HEK293T (cell line): Measurements from ENCODE around the gene BCAR1.

Source experiments
- CTCF ChIA-PET: fragments of 350-600 bp; formaldehyde crosslinking; extraction: SDS; loops from one replicate; lab custom pipeline; 2021; ENCODE audit warnings: antibody characterized with exemption, inconsistent platforms; lab: Yijun Ruan, JAX
- POLR2A ChIA-PET: fragments of 350-600 bp; formaldehyde crosslinking; extraction: SDS; loops from one replicate; lab custom pipeline; 2020; ENCODE audit warnings: antibody characterized with exemption, inconsistent platforms; lab: Yijun Ruan, JAX
- DNase-seq: peaks from one replicate; pipeline ENCODE4 v3.0.0; 2012; ENCODE audit warnings: mixed read lengths; ENCODE audit errors: extremely low spot score
- ARNT ChIP-seq: fragments of 450-650 bp; IDR thresholded peaks from 2 replicates; pipeline ENCODE4 v1.6.1; 2017; ENCODE audit warnings: mild to moderate bottlenecking
- BHLHE40 ChIP-seq: fragments of 450-650 bp; IDR thresholded peaks from 2 replicates; pipeline ENCODE4 v1.6.1; 2016; ENCODE audit warnings: mild to moderate bottlenecking, moderate library complexity, borderline replicate concordance
- CTBP1 ChIP-seq: fragments of 450-650 bp; IDR thresholded peaks from 2 replicates; pipeline ENCODE4 v1.6.1; 2016; ENCODE audit warnings: borderline replicate concordance
- ELF4 ChIP-seq: fragments of 450-650 bp; IDR thresholded peaks from 2 replicates; pipeline ENCODE4 v1.6.1; 2017; ENCODE audit warnings: antibody characterized with exemption
- FOXA1 ChIP-seq: fragments of 450-650 bp; IDR thresholded peaks from 2 replicates; pipeline ENCODE4 v1.6.1; 2016; ENCODE audit warnings: mild to moderate bottlenecking
- FOXK2 ChIP-seq: fragments of 450-650 bp; IDR thresholded peaks from 2 replicates; pipeline ENCODE4 v1.6.1; 2016; ENCODE audit warnings: mild to moderate bottlenecking
- FOXM1 ChIP-seq: fragments of 450-650 bp; IDR thresholded peaks from 2 replicates; pipeline ENCODE4 v1.6.1; 2017; ENCODE audit warnings: mild to moderate bottlenecking, borderline replicate concordance
- HDGF ChIP-seq: fragments of 450-650 bp; IDR thresholded peaks from 2 replicates; pipeline ENCODE4 v1.6.1; 2017; ENCODE audit warnings: antibody characterized with exemption, borderline replicate concordance
- L3MBTL2 ChIP-seq: fragments of 450-650 bp; conservative IDR thresholded peaks from 2 replicates; pipeline ENCODE4 v1.6.1; 2016; ENCODE audit warnings: mild to moderate bottlenecking
- LEF1 ChIP-seq: fragments of 450-650 bp; IDR thresholded peaks from 2 replicates; pipeline ENCODE4 v1.6.1; 2017; ENCODE audit warnings: mild to moderate bottlenecking, borderline replicate concordance
- NFRKB ChIP-seq: fragments of 450-650 bp; IDR thresholded peaks from 2 replicates; pipeline ENCODE4 v1.6.1; 2016; ENCODE audit warnings: mild to moderate bottlenecking, moderate library complexity
- PKNOX1 ChIP-seq: fragments of 450-650 bp; IDR thresholded peaks from 2 replicates; pipeline ENCODE4 v1.6.1; 2016
- SP1 ChIP-seq: fragments of 450-650 bp; IDR thresholded peaks from 2 replicates; pipeline ENCODE4 v1.6.1; 2017
- SUZ12 ChIP-seq: fragments of 450-650 bp; IDR thresholded peaks from 2 replicates; pipeline ENCODE4 v1.6.1; 2016; ENCODE audit warnings: mild to moderate bottlenecking
- TARDBP ChIP-seq: fragments of 450-650 bp; IDR thresholded peaks from 2 replicates; pipeline ENCODE4 v1.6.1; 2016
- ZNF384 ChIP-seq: fragments of 450-650 bp; IDR thresholded peaks from 2 replicates; pipeline ENCODE4 v1.6.1; 2016

BCAR1 gene

GRCh38 chr16:75248142-75248535, 3.3 kb downstream of the BCAR1 start:
- TF ChIP-seq BHLHE40 = no peak
- no peak for TF ChIP-seq L3MBTL2
- no peak for TF ChIP-seq NFRKB
- no peak for TF ChIP-seq SP1
- TF ChIP-seq TARDBP = no peak
- no peak for TF ChIP-seq ELF4
- no peak for TF ChIP-seq CTBP1
- no peak for TF ChIP-seq FOXM1
- no peak for TF ChIP-seq PKNOX1
- TF ChIP-seq ARNT = no peak
- TF ChIP-seq ZNF384 = no peak
- ChIA-PET POLR2A (no interaction called here), CTCF (interaction anchor here (1.5 kb wide), 1 partner anchor 14 kb away, joined by 3 read pairs; no protein-coding TSS in a partner anchor)
- DNase-seq = no peak

- CTCF ChIA-PET = interaction anchor here (0.5 to 1.5 kb wide), 2 partner anchors 13 to 182 kb away, joined by 3 read pairs; no protein-coding TSS in a partner anchor
- TF ChIP-seq SUZ12 (no peak), ZNF384 (no peak), FOXM1 (no peak), BHLHE40 (no peak), FOXK2 (no peak), PKNOX1 (no peak), LEF1 (no peak), FOXA1 (no peak), ARNT (no peak)
- POLR2A ChIA-PET = no interaction called here
- no peak for DNase-seq
Measured at GRCh38 chr16:75247249-75247648, 4.2 kb downstream of the BCAR1 start.

GRCh38 chr16:75246504-75247205, 4.8 kb downstream of the BCAR1 start:
- no peak for DNase-seq
- TF ChIP-seq FOXM1 (no peak), ELF4 (no peak)
- ChIA-PET CTCF (interaction anchor here (1.5 kb wide), 1 partner anchor 13 kb away, joined by 3 read pairs; no protein-coding TSS in a partner anchor), POLR2A (interaction anchor here (1.1 kb wide), 1 partner anchor 8 kb away, joined by 3 read pairs; no protein-coding TSS in a partner anchor)

- no peak for TF ChIP-seq PKNOX1
- no peak for TF ChIP-seq FOXM1
- TF ChIP-seq CTBP1 = no peak
- TF ChIP-seq SUZ12 = no peak
- TF ChIP-seq ARNT = no peak
- no peak for TF ChIP-seq ELF4
- no peak for TF ChIP-seq LEF1
- TF ChIP-seq TARDBP = no peak
- no peak for TF ChIP-seq ZNF384
- TF ChIP-seq NFRKB = no peak
- TF ChIP-seq L3MBTL2 = no peak
- no peak for TF ChIP-seq SP1
- TF ChIP-seq FOXK2 = no peak
- no peak for TF ChIP-seq HDGF
- no peak for TF ChIP-seq FOXA1
- CTCF ChIA-PET = interaction anchor here (0.6 to 1.2 kb wide), 2 partner anchors 12 to 113 kb away, joined by 3 to 6 read pairs; no protein-coding TSS in a partner anchor
- no peak for DNase-seq
- POLR2A ChIA-PET = interaction anchor here (0.9 to 1.5 kb wide), 3 partner anchors 10 to 21 kb away, joined by 3 to 4 read pairs (median 3); no protein-coding TSS in a partner anchor
Measured at GRCh38 chr16:75244844-75245758, 6.3 kb downstream of the BCAR1 start.

- ChIA-PET CTCF (interaction anchor here (0.6 kb wide), 1 partner anchor 114 kb away, joined by 3 read pairs; no protein-coding TSS in a partner anchor), POLR2A (interaction anchor here (1.5 kb wide), 1 partner anchor 12 kb away, joined by 4 read pairs; no protein-coding TSS in a partner anchor)
- no peak for DNase-seq
- TF ChIP-seq SUZ12 (no peak), ELF4 (no peak), ZNF384 (no peak), FOXA1 (no peak), SP1 (no peak), PKNOX1 (no peak)
Measured at GRCh38 chr16:75244225-75244809, 7.1 kb downstream of the BCAR1 start.
